Erythroblast (primary cell): ENCODE data around the gene EPSTI1.

Source experiments
- GATA1 ChIP-seq: IDR thresholded peaks from 2 replicates; pipeline ENCODE4 v1.6.1; 2011; ENCODE audit warnings: low read depth, mild to moderate bottlenecking, control low read depth, low read length, moderate library complexity
- POLR2A ChIP-seq: IDR thresholded peaks from 2 replicates; pipeline ENCODE4 v1.6.1; 2011; ENCODE audit warnings: mild to moderate bottlenecking, low read length

DNA sequence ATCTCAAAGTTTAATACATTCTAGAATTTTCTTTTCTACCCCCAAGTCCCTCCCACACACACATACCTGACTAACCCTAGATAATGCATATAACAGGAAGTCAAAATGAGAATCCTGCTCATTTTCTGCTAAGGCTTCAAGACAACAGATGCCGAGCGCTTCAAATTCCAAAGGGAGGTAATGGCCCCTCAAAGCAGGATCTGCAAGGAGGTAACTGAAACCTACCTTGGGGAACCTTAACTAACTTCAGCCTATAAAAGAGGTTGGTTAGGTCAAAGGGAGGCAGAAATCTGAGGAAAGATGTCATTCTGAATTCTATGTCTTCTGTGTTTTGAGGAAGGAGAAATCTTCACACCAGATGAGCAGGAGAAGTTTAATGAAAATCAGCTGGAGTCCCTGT is 26.8 kb downstream of the EPSTI1 start:
- TF ChIP-seq POLR2A (no peak), GATA1 (no peak)
